Suppressor macrophage treated with lipopolysaccharide for 4 hours (primary cell): Measurements from ENCODE around the gene LRRFIP1.

Experiments
- DNase-seq: peaks from one replicate; pipeline ENCODE4 v3.0.0-alpha.2; 2020

Gene LRRFIP1

GRCh38 chr2:237642038-237642734, 14.8 kb downstream of the LRRFIP1 start:
- DNase-seq, result no peak

DNA sequence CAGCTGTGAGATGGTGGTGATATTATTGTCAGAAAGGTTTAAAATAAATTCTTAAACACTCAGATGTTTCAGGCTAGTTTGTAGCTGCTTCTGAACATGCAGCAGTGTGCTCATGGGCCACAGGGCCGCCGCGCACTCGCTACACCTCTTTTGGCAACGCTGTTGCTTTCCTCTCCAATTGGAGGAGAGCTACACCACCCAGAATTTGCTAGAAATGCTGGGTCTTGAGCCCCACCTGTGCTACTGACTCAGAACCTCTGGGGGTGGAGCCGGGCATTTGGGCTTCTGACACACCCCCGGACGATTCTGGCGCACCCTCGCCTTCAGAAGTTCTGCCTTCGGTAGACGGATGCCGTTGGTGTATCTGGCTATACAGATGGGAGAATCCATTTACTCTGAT, 15.7 kb downstream of the LRRFIP1 start:
- no peak for DNase-seq

- no peak for DNase-seq
Measured at GRCh38 chr2:237643582-237644380, 16.4 kb downstream of the LRRFIP1 start.

DNA sequence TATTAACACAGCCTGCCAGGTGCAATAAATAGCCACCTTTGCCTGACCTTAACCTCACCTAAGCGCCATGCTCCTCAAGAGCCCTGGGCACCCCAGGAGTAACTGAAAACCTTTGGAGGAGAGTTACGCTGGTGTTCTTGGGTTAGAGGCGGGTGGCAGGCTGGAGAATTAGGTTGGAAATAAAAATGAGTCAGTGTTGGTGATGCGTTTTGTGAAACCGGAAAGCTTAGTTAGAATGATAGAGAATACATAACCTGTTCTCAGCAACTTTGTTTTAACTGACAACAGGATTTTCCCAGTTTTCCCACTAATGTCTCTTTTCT, 17.0 kb downstream of the LRRFIP1 start:
- DNase-seq, result no peak

- DNase-seq, result no peak
Measured at GRCh38 chr2:237645261-237645660, 17.9 kb downstream of the LRRFIP1 start.

- no peak for DNase-seq
Measured at GRCh38 chr2:237647176-237648015, 20.0 kb downstream of the LRRFIP1 start.

DNA sequence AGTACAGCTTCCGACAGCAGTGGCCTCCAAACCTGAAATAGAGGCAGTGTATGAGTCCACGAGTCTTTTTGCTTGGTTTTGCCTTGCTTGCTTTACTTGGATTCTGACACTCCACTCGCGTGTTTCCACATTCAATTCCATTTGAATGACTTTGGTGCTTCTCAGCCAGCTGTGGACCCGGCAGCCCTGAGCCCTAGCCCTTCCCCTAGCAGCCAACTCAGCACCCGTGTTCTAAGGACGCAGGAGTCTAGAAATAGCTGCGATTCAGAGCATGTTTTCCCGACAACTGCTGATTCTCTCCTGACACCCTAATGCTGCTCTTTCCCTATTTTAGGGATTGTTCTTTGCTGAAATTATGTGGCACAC, 20.6 kb downstream of the LRRFIP1 start:
- no peak for DNase-seq

GRCh38 chr2:237649541-237650454, 22.4 kb downstream of the LRRFIP1 start:
- no peak for DNase-seq

DNA sequence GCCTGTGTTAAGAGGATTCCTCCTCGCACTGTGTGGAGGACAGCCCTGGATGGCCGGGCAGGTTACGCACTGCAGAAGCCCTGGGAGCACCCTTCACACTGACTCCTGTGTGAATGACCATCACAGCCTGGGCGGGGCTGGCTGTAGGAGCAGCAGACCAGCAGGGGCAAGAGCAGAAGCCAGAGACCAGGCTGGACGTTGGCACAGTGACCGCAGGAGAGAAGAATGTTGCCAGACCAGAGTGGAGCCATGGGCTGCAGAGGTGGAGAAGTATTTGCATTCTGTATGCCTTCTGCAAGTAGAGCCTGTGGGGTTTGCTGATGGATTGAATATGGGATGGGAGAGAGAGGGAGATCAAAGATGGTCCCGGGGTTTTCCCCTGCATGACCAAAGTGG, 23.1 kb downstream of the LRRFIP1 start:
- DNase-seq, result no peak

GRCh38 chr2:237651761-237652160, 24.4 kb downstream of the LRRFIP1 start:
- no peak for DNase-seq

GRCh38 chr2:237652181-237652580, 24.8 kb downstream of the LRRFIP1 start:
- no peak for DNase-seq

- DNase-seq, result no peak
Measured at GRCh38 chr2:237652854-237653253, 25.5 kb downstream of the LRRFIP1 start.

- DNase-seq, result no peak
Measured at GRCh38 chr2:237653776-237654558, 26.6 kb downstream of the LRRFIP1 start.

DNA sequence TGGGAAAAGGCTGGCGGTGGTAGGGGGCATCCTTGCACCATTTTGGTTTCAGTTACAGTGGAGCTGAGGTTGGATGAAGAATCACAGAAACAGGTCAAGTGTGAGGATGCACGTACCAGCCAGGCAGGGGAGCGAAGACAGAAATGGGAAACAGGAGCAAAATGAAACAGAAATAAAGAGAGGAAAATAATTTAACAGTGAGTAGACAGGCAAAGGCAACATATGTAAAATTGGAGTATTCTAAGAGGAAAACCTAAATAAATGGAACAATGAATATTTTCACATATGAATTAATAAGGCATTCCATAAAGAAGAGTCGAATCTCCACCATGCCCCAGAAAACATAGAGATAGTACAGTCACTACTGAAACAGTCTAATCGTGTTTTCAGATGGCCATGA, 29.7 kb downstream of the LRRFIP1 start:
- DNase-seq, result no peak

DNA sequence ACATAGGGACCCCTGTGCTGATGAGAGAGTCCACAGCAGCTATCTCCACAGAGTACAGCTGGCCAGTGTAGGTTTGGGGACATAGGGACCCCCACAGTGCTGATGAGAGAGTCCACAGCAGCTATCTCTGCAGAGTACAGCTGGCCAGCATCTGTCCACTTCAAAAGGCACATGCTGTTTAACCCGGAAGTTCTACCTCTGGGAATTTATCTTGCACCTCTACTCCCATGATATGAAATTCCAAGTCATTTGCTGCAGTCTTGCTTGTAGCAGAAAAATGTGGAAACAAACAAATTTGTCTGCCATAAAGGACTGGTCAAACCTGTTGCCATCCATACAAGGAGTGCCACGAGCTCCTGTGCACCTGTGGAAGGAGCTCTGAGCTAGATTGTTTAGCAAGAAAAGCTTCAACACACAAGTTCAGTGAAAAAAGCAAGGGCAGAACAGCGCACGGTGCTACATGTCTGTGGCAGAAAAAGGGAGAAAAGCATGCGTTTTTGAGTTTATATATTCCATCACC, 33.1 kb downstream of the LRRFIP1 start:
- no peak for DNase-seq

GRCh38 chr2:237661270-237661669, 33.9 kb downstream of the LRRFIP1 start:
- DNase-seq, result no peak

DNA sequence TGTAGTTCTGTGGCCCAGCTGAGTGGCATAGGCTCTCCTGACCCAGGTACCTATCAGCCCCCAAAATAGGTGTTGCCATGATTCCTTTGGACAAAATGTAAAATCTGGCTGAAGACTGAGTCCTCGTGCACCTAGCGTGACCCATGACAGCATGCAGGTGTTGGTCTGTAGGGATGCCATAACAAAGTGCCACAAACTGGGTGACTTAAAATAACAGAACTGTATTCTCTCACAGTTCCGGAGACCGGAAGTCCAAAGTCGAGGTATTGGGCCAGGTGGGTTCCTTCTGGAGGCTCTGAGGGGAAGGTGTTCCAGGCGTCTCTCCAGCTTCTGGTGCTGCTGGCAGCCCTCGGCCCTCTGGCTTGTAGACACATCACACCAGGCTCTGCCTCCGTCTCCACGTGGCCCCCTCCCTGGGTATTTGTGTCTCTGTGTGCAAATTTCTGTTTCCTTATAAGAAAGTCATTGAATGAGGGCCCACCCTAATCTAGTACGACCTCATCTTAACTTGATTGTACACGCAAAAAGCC, 34.5 kb downstream of the LRRFIP1 start:
- no peak for DNase-seq

DNA sequence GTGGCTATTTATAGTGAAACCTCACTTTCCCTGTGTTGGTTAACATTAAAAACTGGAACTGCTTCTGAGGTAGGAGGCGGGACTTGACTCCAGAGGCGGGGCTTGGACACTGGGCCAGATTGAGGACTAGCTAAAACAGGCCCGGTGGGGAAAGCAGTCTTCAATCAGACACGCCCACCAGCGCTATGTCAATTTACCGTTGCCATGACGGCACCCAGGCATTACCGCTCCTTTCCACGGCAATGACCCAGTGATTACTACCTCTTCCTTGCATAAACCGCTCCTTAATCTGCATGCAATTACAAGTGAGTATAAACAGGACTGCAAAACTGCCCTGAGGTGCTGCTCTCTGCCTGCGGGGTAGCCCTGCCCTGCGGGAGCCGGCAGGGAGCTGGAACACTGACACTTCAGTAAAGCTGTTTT, 35.3 kb downstream of the LRRFIP1 start:
- DNase-seq, result peak; percentile 94

GRCh38 chr2:237663517-237664110, 36.2 kb downstream of the LRRFIP1 start:
- DNase-seq, result no peak

- DNase-seq, result no peak
Measured at GRCh38 chr2:237664151-237664550, 36.8 kb downstream of the LRRFIP1 start.

- DNase-seq, result no peak
Measured at GRCh38 chr2:237665713-237666143, 38.3 kb downstream of the LRRFIP1 start.
